Measurements from ENCODE around the gene RRH. TPM values are rescaled to one million over a fixed set of nuclear protein-coding genes. Genes with fewer than 3 reads are reported as not detected.

The RRH gene
- total RNA-seq, 1 experiment from 2014 or later, result not detected

GRCh38 chr4:109887071-109887470, 59.3 kb downstream of the RRH start:
- no peak for DNase-seq (ENCODE audit: low spot score)

DNA sequence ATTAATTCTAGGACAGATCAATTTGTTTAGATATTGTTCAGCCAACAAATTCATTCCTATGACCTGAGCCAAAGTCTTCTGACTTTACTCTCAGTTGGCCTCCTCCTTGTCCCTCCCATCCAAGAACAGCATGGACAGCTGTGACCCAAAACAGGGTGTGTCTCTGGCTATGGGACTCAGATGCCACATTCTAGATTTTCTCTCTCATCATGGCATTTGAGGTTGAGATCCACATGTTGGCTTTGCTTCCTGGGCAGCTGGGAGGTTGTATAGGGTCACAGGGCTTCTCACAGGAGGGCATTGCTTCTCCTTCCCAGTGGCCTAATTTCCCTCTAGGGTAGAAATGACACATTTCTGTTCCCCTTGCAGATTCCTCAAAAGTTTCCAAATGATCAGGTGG, 62.3 kb downstream of the RRH start:
- DNase-seq (ENCODE audit: low spot score), result no peak

Other genes starting within 250 kb of the RRH start
- gene CASP6, start 124.5 kb upstream of the RRH start, total RNA-seq (2014; rRNA removed; shearing (Covaris generic)), result 54.9 and 69.8 TPM in 2 replicates
- gene PLA2G12A, start 97.9 kb upstream of the RRH start, total RNA-seq (2014; rRNA removed; shearing (Covaris generic)), result 38.0 and 89.1 TPM in 2 replicates
- 202 and 206 TPM in 2 replicates for gene CFI, start 26.0 kb upstream of the RRH start, total RNA-seq (2014; rRNA removed; shearing (Covaris generic))
- gene GAR1, start 12.2 kb upstream of the RRH start, total RNA-seq (2014; rRNA removed; shearing (Covaris generic)), result 4.1 and 13.7 TPM in 2 replicates
- gene LRIT3, start 20.1 kb downstream of the RRH start, total RNA-seq (2014; rRNA removed; shearing (Covaris generic)), result not detected in 2 replicates
- 10.3 and 11.8 TPM in 2 replicates for gene EGF, start 84.9 kb downstream of the RRH start, total RNA-seq (2014; rRNA removed; shearing (Covaris generic))

Measured in H4 (cell line).